Measurements from ENCODE around the gene UBXN7.

The UBXN7 gene

DNA sequence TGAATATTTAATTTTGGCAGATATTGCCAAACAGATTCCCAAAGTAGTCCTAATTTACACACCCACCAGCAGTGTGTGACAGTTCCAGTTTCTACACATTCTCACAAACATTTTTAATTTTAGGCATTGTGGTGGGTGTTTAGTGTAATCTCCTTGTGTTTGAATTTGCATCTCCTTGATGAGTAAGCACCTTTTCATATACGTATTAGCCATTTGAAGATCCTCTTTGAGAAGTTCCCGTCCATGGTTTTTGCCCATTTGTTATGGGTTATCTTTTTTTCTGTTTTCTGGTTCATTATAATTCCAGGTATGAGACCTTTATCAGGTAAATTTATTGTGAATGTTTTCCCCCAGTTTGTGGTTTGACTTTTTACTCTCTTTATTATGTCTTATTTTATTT, 91.8 kb downstream of the UBXN7 start:
- Histone ChIP-seq H3K9me3 (ENCODE audit: insufficient read depth, low read depth, low read length) (no peaks in the 10 kb centered on the region), H2BK120ac (ENCODE audit: insufficient read depth, low read length, poor library complexity) (no peak overlapping the region), H3K9ac (ENCODE audit: low read length) (no peak overlapping the region), H3K18ac (ENCODE audit: low read length) (no peak overlapping the region), H3K36me3 (ENCODE audit: control insufficient read depth in 1 of 2, insufficient read depth in 2 of 2, low read length in 2 of 2) (peaks cover 0 to 2% of the 10 kb centered on the region in 2 experiments), H2BK12ac (ENCODE audit: low read length) (no peak overlapping the region), H3K79me1 (ENCODE audit: low read length) (peaks cover 1% of the 10 kb centered on the region), H4K91ac (ENCODE audit: low read depth, low read length) (no peak overlapping the region), H3K14ac (ENCODE audit: low read length) (no peak overlapping the region), H3K4me1 (ENCODE audit: control insufficient read depth in 1 of 2, insufficient read depth in 2 of 2, low read length in 2 of 2) (no peaks in the 10 kb centered on the region), H2AFZ (ENCODE audit: insufficient read depth, low read length, poor library complexity) (no peak overlapping the region), H3K27me3 (ENCODE audit: insufficient read depth, low read length) (no peaks in the 10 kb centered on the region), H4K12ac (ENCODE audit: low read depth, low read length) (no peak overlapping the region), H3K79me2 (ENCODE audit: control insufficient read depth, insufficient read depth, low read length, poor library complexity) (no peaks in the 10 kb centered on the region), H3K23ac (ENCODE audit: low read length) (no peak overlapping the region), H2AK5ac (ENCODE audit: low read length) (no peak overlapping the region), H3K4me3 (ENCODE audit: low read depth, low read length) (no peak overlapping the region), H3K27ac (ENCODE audit: low read depth, low read length) (no peak overlapping the region), H3K4me2 (ENCODE audit: low read length) (no peak overlapping the region), H3K4ac (ENCODE audit: low read depth, low read length) (no peak overlapping the region), H4K8ac (ENCODE audit: low read depth, low read length) (no peak overlapping the region), H2BK5ac (ENCODE audit: low read depth, low read length, poor library complexity) (no peak overlapping the region)
- no CpG with 5 or more reads among the region's 2 CpGs for WGBS (ENCODE audit: extremely low coverage, insufficient coverage, insufficient read length)
- DNase-seq = no peak

DNA sequence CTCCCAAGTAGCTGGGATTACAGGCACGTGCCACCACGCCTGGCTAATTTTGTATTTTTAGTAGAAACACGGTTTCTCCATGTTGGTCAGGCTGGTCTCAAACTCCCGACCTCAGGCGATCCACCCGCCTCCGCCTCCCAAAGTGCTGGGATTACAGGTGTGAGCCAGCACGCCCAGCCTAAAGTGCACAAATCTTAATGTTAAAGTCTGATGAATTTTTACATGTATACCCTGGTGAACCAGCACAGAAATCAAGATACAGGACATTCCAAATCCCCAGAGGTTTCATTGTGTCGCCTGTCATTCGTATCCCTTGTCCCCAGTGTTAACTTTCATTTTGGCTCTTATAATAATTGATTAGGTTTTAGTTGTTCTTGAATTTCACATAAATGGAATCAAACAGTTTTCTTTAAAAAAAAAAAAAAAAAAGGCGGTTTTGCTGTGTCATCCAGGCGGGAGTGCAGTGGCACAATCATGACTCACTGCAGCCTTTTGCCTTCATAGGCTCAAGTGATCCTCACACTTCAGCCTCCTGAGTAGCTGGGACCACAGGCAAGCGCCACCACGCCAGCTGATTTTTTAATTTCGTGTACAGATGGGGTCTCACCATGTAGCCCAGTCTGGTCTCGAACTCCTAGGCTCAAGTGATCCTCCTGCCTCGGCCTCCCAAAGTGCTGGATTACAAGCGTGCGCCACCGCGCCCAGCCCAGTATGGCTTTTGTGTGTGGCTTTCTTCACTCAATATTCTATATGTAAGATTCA, 92.6 kb downstream of the UBXN7 start:
- Histone ChIP-seq H3K9me3 (ENCODE audit: insufficient read depth, low read depth, low read length) (no peaks in the 10 kb centered on the region), H4K91ac (ENCODE audit: low read depth, low read length) (no peak overlapping the region), H3K36me3 (ENCODE audit: control insufficient read depth in 1 of 2, insufficient read depth in 2 of 2, low read length in 2 of 2) (no peaks in the 10 kb centered on the region), H2BK120ac (ENCODE audit: insufficient read depth, low read length, poor library complexity) (no peak overlapping the region), H2AFZ (ENCODE audit: insufficient read depth, low read length, poor library complexity) (no peak overlapping the region), H2BK12ac (ENCODE audit: low read length) (no peak overlapping the region), H3K4me1 (ENCODE audit: control insufficient read depth in 1 of 2, insufficient read depth in 2 of 2, low read length in 2 of 2) (no peaks in the 10 kb centered on the region), H3K18ac (ENCODE audit: low read length) (no peak overlapping the region), H3K9ac (ENCODE audit: low read length) (no peak overlapping the region), H3K27me3 (ENCODE audit: insufficient read depth, low read length) (no peaks in the 10 kb centered on the region), H3K4ac (ENCODE audit: low read depth, low read length) (no peak overlapping the region), H3K79me1 (ENCODE audit: low read length) (peaks cover 1% of the 10 kb centered on the region), H4K12ac (ENCODE audit: low read depth, low read length) (no peak overlapping the region), H3K23ac (ENCODE audit: low read length) (no peak overlapping the region), H2BK5ac (ENCODE audit: low read depth, low read length, poor library complexity) (no peak overlapping the region), H3K14ac (ENCODE audit: low read length) (no peak overlapping the region), H4K8ac (ENCODE audit: low read depth, low read length) (no peak overlapping the region), H2AK5ac (ENCODE audit: low read length) (no peak overlapping the region), H3K4me3 (ENCODE audit: low read depth, low read length) (no peak overlapping the region), H3K79me2 (ENCODE audit: control insufficient read depth, insufficient read depth, low read length, poor library complexity) (no peaks in the 10 kb centered on the region), H3K4me2 (ENCODE audit: low read length) (no peak overlapping the region), H3K27ac (ENCODE audit: low read depth, low read length) (no peak overlapping the region)
- peak; percentile 19 to 58 for DNase-seq
- no CpG with 5 or more reads among the region's 21 CpGs for WGBS (ENCODE audit: extremely low coverage, insufficient coverage, insufficient read length)

DNA sequence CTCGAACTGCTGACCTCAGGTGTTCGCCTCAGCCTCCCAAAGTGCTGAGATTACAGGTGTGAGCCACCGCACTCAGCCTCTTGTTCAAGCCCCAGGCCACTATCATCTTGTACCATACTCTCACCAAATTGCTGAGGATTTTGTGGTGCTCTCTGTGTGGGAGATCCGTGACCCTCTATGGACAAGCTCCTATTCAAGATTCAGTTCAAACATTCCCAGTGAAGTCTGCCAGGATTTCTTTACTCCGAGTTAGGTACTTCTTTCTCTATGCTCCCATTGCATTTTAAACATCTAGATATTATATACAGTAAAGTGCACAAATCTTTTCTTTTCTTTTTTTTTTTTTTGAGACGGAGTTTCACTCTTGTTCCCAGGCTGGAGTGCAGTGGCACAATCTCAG, 93.2 kb downstream of the UBXN7 start:
- Histone ChIP-seq H3K36me3 (ENCODE audit: control insufficient read depth in 1 of 2, insufficient read depth in 2 of 2, low read length in 2 of 2) (no peaks in the 10 kb centered on the region), H4K12ac (ENCODE audit: low read depth, low read length) (no peak overlapping the region), H4K8ac (ENCODE audit: low read depth, low read length) (no peak overlapping the region), H3K79me2 (ENCODE audit: control insufficient read depth, insufficient read depth, low read length, poor library complexity) (no peaks in the 10 kb centered on the region), H2AK5ac (ENCODE audit: low read length) (no peak overlapping the region), H2BK120ac (ENCODE audit: insufficient read depth, low read length, poor library complexity) (no peak overlapping the region), H3K79me1 (ENCODE audit: low read length) (peaks cover 1% of the 10 kb centered on the region), H4K91ac (ENCODE audit: low read depth, low read length) (no peak overlapping the region), H3K9ac (ENCODE audit: low read length) (no peak overlapping the region), H3K18ac (ENCODE audit: low read length) (no peak overlapping the region), H3K27ac (ENCODE audit: low read depth, low read length) (no peak overlapping the region), H3K4me2 (ENCODE audit: low read length) (no peak overlapping the region), H3K9me3 (ENCODE audit: insufficient read depth, low read depth, low read length) (no peaks in the 10 kb centered on the region), H2BK5ac (ENCODE audit: low read depth, low read length, poor library complexity) (no peak overlapping the region), H3K4ac (ENCODE audit: low read depth, low read length) (no peak overlapping the region), H3K4me3 (ENCODE audit: low read depth, low read length) (no peak overlapping the region), H3K4me1 (ENCODE audit: control insufficient read depth in 1 of 2, insufficient read depth in 2 of 2, low read length in 2 of 2) (no peaks in the 10 kb centered on the region), H3K14ac (ENCODE audit: low read length) (no peak overlapping the region), H2BK12ac (ENCODE audit: low read length) (no peak overlapping the region), H2AFZ (ENCODE audit: insufficient read depth, low read length, poor library complexity) (no peak overlapping the region), H3K27me3 (ENCODE audit: insufficient read depth, low read length) (no peaks in the 10 kb centered on the region), H3K23ac (ENCODE audit: low read length) (no peak overlapping the region)
- DNase-seq = no peak
- WGBS (ENCODE audit: extremely low coverage, insufficient coverage, insufficient read length) = no CpG with 5 or more reads among the region's 6 CpGs

DNA sequence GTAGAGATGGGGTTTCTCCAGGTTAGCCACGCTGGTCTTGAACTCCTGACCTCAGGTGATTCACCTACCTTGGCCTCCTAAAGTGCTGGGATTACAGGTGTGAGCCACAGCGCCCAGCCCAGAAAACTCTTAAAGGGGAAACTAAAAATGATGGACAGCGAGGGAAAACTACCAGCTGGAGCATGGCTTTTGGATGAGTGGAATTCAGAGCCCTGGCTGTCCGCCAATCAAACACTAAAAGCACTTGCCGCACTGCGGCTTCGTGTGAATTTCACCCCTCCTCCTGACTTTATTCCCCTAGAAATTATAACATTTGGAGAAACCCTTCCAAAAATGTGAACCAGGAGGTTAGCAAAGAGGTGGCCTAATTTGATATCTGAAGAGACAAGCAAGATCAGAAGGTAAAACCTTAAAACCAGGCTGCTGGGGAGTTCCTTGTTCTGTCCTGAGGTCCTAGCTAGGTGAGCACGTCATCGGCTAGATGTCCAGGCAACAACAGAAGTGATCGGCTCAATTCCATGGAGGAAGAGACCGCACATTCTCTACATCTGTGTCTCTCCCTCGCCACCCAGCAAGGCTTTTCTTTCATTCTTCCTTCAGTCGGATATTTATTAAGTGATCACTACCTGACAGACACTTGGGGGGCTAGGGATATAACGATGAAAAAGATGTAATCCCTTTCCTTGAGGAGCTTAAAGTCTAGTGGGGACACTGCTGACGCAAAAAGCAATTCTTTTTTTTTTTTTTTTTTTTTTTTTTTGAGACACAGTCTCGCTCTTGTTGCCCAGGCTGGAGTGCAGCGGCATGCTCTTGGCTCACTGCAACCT, 95.7 kb downstream of the UBXN7 start:
- H3K79me1 ChIP-seq (ENCODE audit: low read length) = peaks cover 1% of the 10 kb centered on the region
- no peak for DNase-seq
- no peak overlapping the region for H3K4ac ChIP-seq (ENCODE audit: low read depth, low read length)
- H2BK120ac ChIP-seq (ENCODE audit: insufficient read depth, low read length, poor library complexity) = no peak overlapping the region
- WGBS (ENCODE audit: extremely low coverage, insufficient coverage, insufficient read length) = no CpG with 5 or more reads among the region's 17 CpGs
- H4K91ac ChIP-seq (ENCODE audit: low read depth, low read length) = no peak overlapping the region
- H3K27me3 ChIP-seq (ENCODE audit: insufficient read depth, low read length) = no peaks in the 10 kb centered on the region
- H4K8ac ChIP-seq (ENCODE audit: low read depth, low read length) = no peak overlapping the region
- no peak overlapping the region for H3K18ac ChIP-seq (ENCODE audit: low read length)
- no peak overlapping the region for H3K27ac ChIP-seq (ENCODE audit: low read depth, low read length)
- no peak overlapping the region for H3K4me2 ChIP-seq (ENCODE audit: low read length)
- no peak overlapping the region for H2AFZ ChIP-seq (ENCODE audit: insufficient read depth, low read length, poor library complexity)
- no peak overlapping the region for H2BK12ac ChIP-seq (ENCODE audit: low read length)
- H3K23ac ChIP-seq (ENCODE audit: low read length) = no peak overlapping the region
- H3K79me2 ChIP-seq (ENCODE audit: control insufficient read depth, insufficient read depth, low read length, poor library complexity) = no peaks in the 10 kb centered on the region
- H4K12ac ChIP-seq (ENCODE audit: low read depth, low read length) = no peak overlapping the region
- H3K4me3 ChIP-seq (ENCODE audit: low read depth, low read length) = no peak overlapping the region
- no peaks in the 10 kb centered on the region for H3K36me3 ChIP-seq (ENCODE audit: control insufficient read depth in 1 of 2, insufficient read depth in 2 of 2, low read length in 2 of 2)
- no peak overlapping the region for H2AK5ac ChIP-seq (ENCODE audit: low read length)
- H2BK5ac ChIP-seq (ENCODE audit: low read depth, low read length, poor library complexity) = no peak overlapping the region
- H3K14ac ChIP-seq (ENCODE audit: low read length) = no peak overlapping the region
- H3K4me1 ChIP-seq (ENCODE audit: control insufficient read depth in 1 of 2, insufficient read depth in 2 of 2, low read length in 2 of 2) = no peaks in the 10 kb centered on the region
- no peak overlapping the region for H3K9ac ChIP-seq (ENCODE audit: low read length)
- H3K9me3 ChIP-seq (ENCODE audit: insufficient read depth, low read depth, low read length) = no peaks in the 10 kb centered on the region

All from trophoblast cell (in vitro differentiated cells and primary cell).